HTERT RPE-1 (cell line): ENCODE results near the gene ACBD7.

Experiments used
- in situ Hi-C: fragments of 300-500 bp; cut with MboI; formaldehyde crosslinking; loops from 4 replicates; pipeline ENCODE4 v1.14.3; 2020; ENCODE audit warnings: low sequenced_read_pairs

Gene ACBD7

GRCh38 chr10:15092855-15093408, 4.4 kb upstream of the ACBD7 start:
- in situ Hi-C loops = no loop called here

GRCh38 chr10:15091418-15091817, 2.8 kb upstream of the ACBD7 start:
- in situ Hi-C loops = no loop called here

GRCh38 chr10:15084502-15084922, 4.1 kb downstream of the ACBD7 start:
- in situ Hi-C loops = no loop called here

GRCh38 chr10:15083674-15084501, 4.7 kb downstream of the ACBD7 start:
- in situ Hi-C loops = no loop called here

- in situ Hi-C loops = no loop called here
These were observed 13.2 kb downstream of the ACBD7 start for GRCh38 chr10:15075421-15075820.

- in situ Hi-C loops = no loop called here
These were observed 16.2 kb downstream of the ACBD7 start for GRCh38 chr10:15072358-15072757.

GRCh38 chr10:15069230-15069629, 19.3 kb downstream of the ACBD7 start:
- in situ Hi-C loops = no loop called here

GRCh38 chr10:15068802-15069201, 19.8 kb downstream of the ACBD7 start:
- in situ Hi-C loops = no loop called here

- in situ Hi-C loops = no loop called here
These were observed 21.4 kb downstream of the ACBD7 start for GRCh38 chr10:15067154-15067553.

- in situ Hi-C loops = no loop called here
These were observed 27.9 kb downstream of the ACBD7 start for GRCh38 chr10:15060638-15061037.

GRCh38 chr10:15059914-15060313, 28.7 kb downstream of the ACBD7 start:
- in situ Hi-C loops = no loop called here

GRCh38 chr10:15058689-15059088, 29.9 kb downstream of the ACBD7 start:
- in situ Hi-C loops = no loop called here

GRCh38 chr10:15053061-15053460, 35.5 kb downstream of the ACBD7 start:
- in situ Hi-C loops = no loop called here

- in situ Hi-C loops = no loop called here
These were observed 36.5 kb downstream of the ACBD7 start for GRCh38 chr10:15052121-15052520.

GRCh38 chr10:15049533-15049932, 39.0 kb downstream of the ACBD7 start:
- in situ Hi-C loops = no loop called here

- in situ Hi-C loops = no loop called here
These were observed 42.0 kb downstream of the ACBD7 start for GRCh38 chr10:15046626-15047025.

- in situ Hi-C loops = no loop called here
These were observed 43.2 kb downstream of the ACBD7 start for GRCh38 chr10:15045380-15045779.

GRCh38 chr10:15043674-15044073, 44.9 kb downstream of the ACBD7 start, which contains the start of gene OLAH:
Gene OLAH, plus strand, starts transcription at chr10:15043943. Its CDS starts 3,346 bp downstream, at chr10:15047289.
- in situ Hi-C loops = no loop called here

- in situ Hi-C loops = no loop called here
These were observed 50.2 kb downstream of the ACBD7 start for GRCh38 chr10:15038416-15038815.

GRCh38 chr10:15037691-15038090, 50.9 kb downstream of the ACBD7 start:
- in situ Hi-C loops = no loop called here

- in situ Hi-C loops = no loop called here
These were observed 52.9 kb downstream of the ACBD7 start for GRCh38 chr10:15035385-15036301.
